Measurements from ENCODE around the gene TRIM29. TPM values are rescaled to one million over a fixed set of nuclear protein-coding genes. Genes with fewer than 3 reads are reported as not detected.

Gene TRIM29
- polyA plus RNA-seq, 1 donor from 2014 or later: not detected

- peaks cover 6% of the 10 kb centered on the region for H3K27me3 Mint-ChIP-seq
- H3K4me3 Mint-ChIP-seq: no peak overlapping the region
- no peaks in the 10 kb centered on the region for H3K36me3 Mint-ChIP-seq
- no peak overlapping the region for H3K27ac Mint-ChIP-seq
- peaks cover 0 to 3% (median 0%) of the 10 kb centered on the region in 3 donors for H3K9me3 Mint-ChIP-seq
- H3K4me1 Mint-ChIP-seq: peaks cover 0 to 2% (median 0%) of the 10 kb centered on the region in 3 donors
Measured at GRCh38 chr11:120089036-120090001, 48.6 kb downstream of the TRIM29 start.

- Mint-ChIP-seq H3K27me3 (peaks cover 6% of the 10 kb centered on the region), H3K27ac (no peak overlapping the region)
Measured at GRCh38 chr11:120088056-120088455, 49.9 kb downstream of the TRIM29 start.

GRCh38 chr11:120086651-120087050 lies 51.3 kb downstream of the TRIM29 start:
- peaks cover 0 to 3% (median 3%) of the 10 kb centered on the region in 3 donors for H3K9me3 Mint-ChIP-seq
- no peaks in the 10 kb centered on the region for H3K36me3 Mint-ChIP-seq
- no peaks in the 10 kb centered on the region for H3K4me1 Mint-ChIP-seq
- H3K27ac Mint-ChIP-seq: no peak overlapping the region
- H3K4me3 Mint-ChIP-seq: no peak overlapping the region
- H3K27me3 Mint-ChIP-seq: peaks cover 6% of the 10 kb centered on the region

More at GRCh38 chr11:120088056-120088455, 49.9 kb downstream of the TRIM29 start:
- Mint-ChIP-seq H3K4me3 (no peak overlapping the region), H3K9me3 (peaks cover 0 to 3% (median 0%) of the 10 kb centered on the region in 3 donors), H3K36me3 (no peaks in the 10 kb centered on the region), H3K4me1 (peaks cover 0 to 2% (median 0%) of the 10 kb centered on the region in 3 donors)

- peaks cover 0 to 2% (median 0%) of the 10 kb centered on the region in 3 donors for H3K4me1 Mint-ChIP-seq
- peaks cover 0 to 10% (median 5%) of the 10 kb centered on the region in 3 donors for H3K9me3 Mint-ChIP-seq
- H3K27ac Mint-ChIP-seq: no peak overlapping the region
- no peak overlapping the region for H3K4me3 Mint-ChIP-seq
- H3K27me3 Mint-ChIP-seq: peaks cover 12% of the 10 kb centered on the region
- no peaks in the 10 kb centered on the region for H3K36me3 Mint-ChIP-seq
Measured at GRCh38 chr11:120079750-120080610, 57.9 kb downstream of the TRIM29 start.

- no peaks in the 10 kb centered on the region for H3K36me3 Mint-ChIP-seq
- peaks cover 0 to 10% (median 5%) of the 10 kb centered on the region in 3 donors for H3K9me3 Mint-ChIP-seq
- peaks cover 0 to 2% (median 0%) of the 10 kb centered on the region in 3 donors for H3K4me1 Mint-ChIP-seq
- H3K4me3 Mint-ChIP-seq: no peak overlapping the region
- peaks cover 12% of the 10 kb centered on the region for H3K27me3 Mint-ChIP-seq
- H3K27ac Mint-ChIP-seq: no peak overlapping the region
Measured at GRCh38 chr11:120078397-120078796, 59.5 kb downstream of the TRIM29 start.

GRCh38 chr11:120074076-120074475 lies 63.8 kb downstream of the TRIM29 start:
- H3K36me3 Mint-ChIP-seq: no peaks in the 10 kb centered on the region
- H3K4me1 Mint-ChIP-seq: peaks cover 0 to under 1% (median 0%) of the 10 kb centered on the region in 3 donors
- peak overlapping the region in 1 of 3 donors; percentile 28 for H3K27ac Mint-ChIP-seq
- no peak overlapping the region for H3K4me3 Mint-ChIP-seq
- peaks cover 0 to 2% (median 0%) of the 10 kb centered on the region in 3 donors for H3K9me3 Mint-ChIP-seq
- peaks cover 3% of the 10 kb centered on the region for H3K27me3 Mint-ChIP-seq

- Mint-ChIP-seq H3K27ac (no peak overlapping the region), H3K9me3 (peaks cover 0 to 2% (median 0%) of the 10 kb centered on the region in 3 donors), H3K36me3 (no peaks in the 10 kb centered on the region), H3K27me3 (peaks cover 3% of the 10 kb centered on the region), H3K4me1 (no peaks in the 10 kb centered on the region), H3K4me3 (no peak overlapping the region)
Measured at GRCh38 chr11:120073196-120073595, 64.7 kb downstream of the TRIM29 start.

GRCh38 chr11:120068114-120068573 lies 69.8 kb downstream of the TRIM29 start:
- H3K4me1 Mint-ChIP-seq: peaks cover 0 to 2% (median 0%) of the 10 kb centered on the region in 3 donors
- peaks cover 8% of the 10 kb centered on the region for H3K27me3 Mint-ChIP-seq
- H3K9me3 Mint-ChIP-seq: no peaks in the 10 kb centered on the region
- no peaks in the 10 kb centered on the region for H3K36me3 Mint-ChIP-seq
- H3K4me3 Mint-ChIP-seq: no peak overlapping the region
- H3K27ac Mint-ChIP-seq: no peak overlapping the region

- H3K27me3 Mint-ChIP-seq: peaks cover 8% of the 10 kb centered on the region
- no peak overlapping the region for H3K4me3 Mint-ChIP-seq
Measured at GRCh38 chr11:120067438-120068113, 70.3 kb downstream of the TRIM29 start.

GRCh38 chr11:120066738-120067437 lies 71.0 kb downstream of the TRIM29 start:
- peaks cover 0 to 2% (median 0%) of the 10 kb centered on the region in 3 donors for H3K4me1 Mint-ChIP-seq
- no peak overlapping the region for H3K27ac Mint-ChIP-seq
- peaks cover 8% of the 10 kb centered on the region for H3K27me3 Mint-ChIP-seq
- no peaks in the 10 kb centered on the region for H3K36me3 Mint-ChIP-seq
- H3K9me3 Mint-ChIP-seq: no peaks in the 10 kb centered on the region
- no peak overlapping the region for H3K4me3 Mint-ChIP-seq

More at GRCh38 chr11:120067438-120068113, 70.3 kb downstream of the TRIM29 start:
- Mint-ChIP-seq H3K36me3 (no peaks in the 10 kb centered on the region), H3K27ac (no peak overlapping the region), H3K4me1 (peaks cover 0 to 2% (median 0%) of the 10 kb centered on the region in 3 donors), H3K9me3 (no peaks in the 10 kb centered on the region)

GRCh38 chr11:120065876-120066275 lies 72.0 kb downstream of the TRIM29 start:
- H3K36me3 Mint-ChIP-seq: peaks cover 3% of the 10 kb centered on the region
- peaks cover 0 to 2% (median 0%) of the 10 kb centered on the region in 3 donors for H3K4me1 Mint-ChIP-seq
- H3K27ac Mint-ChIP-seq: no peak overlapping the region
- H3K4me3 Mint-ChIP-seq: no peak overlapping the region
- peaks cover 10% of the 10 kb centered on the region for H3K27me3 Mint-ChIP-seq
- H3K9me3 Mint-ChIP-seq: no peaks in the 10 kb centered on the region

GRCh38 chr11:120065176-120065575 lies 72.7 kb downstream of the TRIM29 start:
- Mint-ChIP-seq H3K36me3 (peaks cover 3% of the 10 kb centered on the region), H3K4me1 (peaks cover 0 to 2% (median 0%) of the 10 kb centered on the region in 3 donors), H3K27ac (no peak overlapping the region), H3K4me3 (no peak overlapping the region), H3K27me3 (peaks cover 10% of the 10 kb centered on the region), H3K9me3 (no peaks in the 10 kb centered on the region)

- H3K27me3 Mint-ChIP-seq: peaks cover 13% of the 10 kb centered on the region
Measured at GRCh38 chr11:120064341-120064740, 73.6 kb downstream of the TRIM29 start.

More at GRCh38 chr11:120064341-120064740, 73.6 kb downstream of the TRIM29 start:
- Mint-ChIP-seq H3K4me3 (no peak overlapping the region), H3K4me1 (peaks cover 0 to 2% (median 0%) of the 10 kb centered on the region in 3 donors), H3K9me3 (no peaks in the 10 kb centered on the region), H3K36me3 (peaks cover 3% of the 10 kb centered on the region), H3K27ac (no peak overlapping the region)
